DND-41 (cell line): ENCODE data around the gene MYL3.
A peak's percentile ranks its signal among the peaks of the same experiment; 100 is the strongest.

Source experiments
- ATAC-seq: fragments of 200-7000 bp; cut with Tn5 transposase; 3 replicates; pipeline ENCODE4 v1.9.1; 2021; ENCODE audit warnings: low read depth; ENCODE audit not compliant: insufficient read depth
- DNase-seq: peaks from one replicate; pipeline ENCODE4 v3.0.0-alpha.2; 2020
- H2AFZ ChIP-seq: 2 replicates; pipeline ENCODE4 v1.6.0; 2012; ENCODE audit warnings: low read depth, low read length
- H3K27ac ChIP-seq: 2 replicates; pipeline ENCODE4 v1.5.1; 2012; ENCODE audit warnings: low read length, inconsistent platforms
- H3K27me3 ChIP-seq: fragments of 200-600 bp; sonication (generic); 2 replicates; pipeline ENCODE4 v1.6.0; 2012; ENCODE audit warnings: low read length, mild to moderate bottlenecking, inconsistent platforms; ENCODE audit not compliant: insufficient read depth, poor library complexity
- H3K36me3 ChIP-seq: 2 replicates; pipeline ENCODE4 v1.5.1; 2012; ENCODE audit warnings: low read length, inconsistent platforms; ENCODE audit not compliant: insufficient read depth
- H3K4me1 ChIP-seq: 2 replicates; pipeline ENCODE4 v1.5.1; 2012; ENCODE audit warnings: mild to moderate bottlenecking, low read length; ENCODE audit not compliant: insufficient read depth
- H3K4me2 ChIP-seq: 2 replicates; pipeline ENCODE4 v1.6.0; 2012; ENCODE audit warnings: mild to moderate bottlenecking, moderate library complexity, low read length, inconsistent platforms; ENCODE audit not compliant: insufficient read depth
- H3K4me3 ChIP-seq, 2 experiments: fragments of 200-600 bp in 1 of 2; shearing (Covaris generic) in 1 of 2; 2 replicates each; pipeline ENCODE4 v1.5.1; 2012 to 2016; ENCODE audit warnings: inconsistent platforms in 2 of 2, low read length in 2 of 2, mild to moderate bottlenecking in 2 of 2, low read depth in 1 of 2, moderate library complexity in 1 of 2
- H3K79me2 ChIP-seq: 2 replicates; pipeline ENCODE4 v1.6.0; 2012; ENCODE audit warnings: low read length, inconsistent platforms; ENCODE audit not compliant: insufficient read depth
- H3K9ac ChIP-seq: 2 replicates; pipeline ENCODE4 v1.6.0; 2012; ENCODE audit warnings: low read depth, mild to moderate bottlenecking, inconsistent platforms, low read length, moderate library complexity
- H3K9me3 ChIP-seq: 2 replicates; pipeline ENCODE4 v1.5.1; 2012; ENCODE audit warnings: low read length, moderate library complexity, mild to moderate bottlenecking, inconsistent platforms; ENCODE audit not compliant: insufficient read depth, severe bottlenecking
- H4K20me1 ChIP-seq: 2 replicates; pipeline ENCODE4 v1.6.0; 2012; ENCODE audit warnings: low read length; ENCODE audit not compliant: insufficient read depth
- EZH2 ChIP-seq: IDR thresholded peaks from 3 replicates; pipeline ENCODE4 v1.6.1; 2012; ENCODE audit warnings: borderline replicate concordance, low read depth, mild to moderate bottlenecking, moderate library complexity, low read length, inconsistent platforms; ENCODE audit not compliant: severe bottlenecking
- TF ChIP-seq, protein P1 (sequence below): IDR thresholded peaks from 2 replicates; pipeline ENCODE4 v1.5.1; 2012; ENCODE audit warnings: borderline replicate concordance, low read length, moderate library complexity, mild to moderate bottlenecking; ENCODE audit not compliant: poor library complexity, severe bottlenecking; ENCODE audit errors: extremely low read depth

The MYL3 gene

DNA sequence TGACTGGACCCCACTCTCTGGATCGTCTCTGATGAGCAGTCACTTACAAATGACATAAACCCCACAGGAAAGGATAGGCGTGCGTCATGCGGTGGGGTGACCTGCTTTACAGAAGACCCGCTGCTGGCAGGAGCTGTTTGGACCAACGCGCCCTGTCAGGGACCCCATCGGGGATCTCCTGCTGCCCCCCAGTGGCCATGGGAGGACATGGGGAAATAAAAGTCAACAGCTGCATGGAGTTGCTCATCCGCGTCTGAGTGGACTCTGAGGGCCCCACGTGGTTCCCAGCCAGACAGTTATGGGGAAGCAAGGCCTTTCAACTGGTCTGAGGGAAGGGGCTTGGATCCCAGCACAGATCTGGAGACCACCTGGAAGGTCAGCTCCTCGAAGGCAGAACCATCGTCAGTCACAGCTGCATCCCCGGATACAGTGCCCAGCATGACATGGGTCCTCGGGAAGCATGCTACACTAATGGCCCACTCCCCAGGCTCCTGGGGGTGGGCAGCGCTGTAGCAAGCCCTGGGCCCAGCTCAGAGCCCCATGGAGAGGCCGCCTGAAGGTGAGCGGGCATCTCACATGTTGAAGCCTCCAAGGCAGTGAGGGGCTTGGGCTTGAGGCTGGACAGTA is 46.4 kb upstream of the MYL3 start:
- DNase-seq (peak; percentile 80), ATAC-seq (peak; percentile 85)
- H3K4me1 ChIP-seq = no peaks in the 10 kb centered on the region
- no peaks in the 10 kb centered on the region for H4K20me1 ChIP-seq
- H2AFZ ChIP-seq = no peak overlapping the region
- no peak overlapping the region for H3K4me2 ChIP-seq
- H3K79me2 ChIP-seq = no peaks in the 10 kb centered on the region
- H3K4me3 ChIP-seq = no peak overlapping the region
- no peak overlapping the region for H3K27ac ChIP-seq
- H3K27me3 ChIP-seq = no peaks in the 10 kb centered on the region
- TF ChIP-seq, protein P1, sequence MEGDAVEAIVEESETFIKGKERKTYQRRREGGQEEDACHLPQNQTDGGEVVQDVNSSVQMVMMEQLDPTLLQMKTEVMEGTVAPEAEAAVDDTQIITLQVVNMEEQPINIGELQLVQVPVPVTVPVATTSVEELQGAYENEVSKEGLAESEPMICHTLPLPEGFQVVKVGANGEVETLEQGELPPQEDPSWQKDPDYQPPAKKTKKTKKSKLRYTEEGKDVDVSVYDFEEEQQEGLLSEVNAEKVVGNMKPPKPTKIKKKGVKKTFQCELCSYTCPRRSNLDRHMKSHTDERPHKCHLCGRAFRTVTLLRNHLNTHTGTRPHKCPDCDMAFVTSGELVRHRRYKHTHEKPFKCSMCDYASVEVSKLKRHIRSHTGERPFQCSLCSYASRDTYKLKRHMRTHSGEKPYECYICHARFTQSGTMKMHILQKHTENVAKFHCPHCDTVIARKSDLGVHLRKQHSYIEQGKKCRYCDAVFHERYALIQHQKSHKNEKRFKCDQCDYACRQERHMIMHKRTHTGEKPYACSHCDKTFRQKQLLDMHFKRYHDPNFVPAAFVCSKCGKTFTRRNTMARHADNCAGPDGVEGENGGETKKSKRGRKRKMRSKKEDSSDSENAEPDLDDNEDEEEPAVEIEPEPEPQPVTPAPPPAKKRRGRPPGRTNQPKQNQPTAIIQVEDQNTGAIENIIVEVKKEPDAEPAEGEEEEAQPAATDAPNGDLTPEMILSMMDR = peak; percentile 88
- no peak for TF ChIP-seq EZH2
- no peaks in the 10 kb centered on the region for H3K36me3 ChIP-seq
- no peak overlapping the region for H3K9ac ChIP-seq
- no peaks in the 10 kb centered on the region for H3K9me3 ChIP-seq

DNA sequence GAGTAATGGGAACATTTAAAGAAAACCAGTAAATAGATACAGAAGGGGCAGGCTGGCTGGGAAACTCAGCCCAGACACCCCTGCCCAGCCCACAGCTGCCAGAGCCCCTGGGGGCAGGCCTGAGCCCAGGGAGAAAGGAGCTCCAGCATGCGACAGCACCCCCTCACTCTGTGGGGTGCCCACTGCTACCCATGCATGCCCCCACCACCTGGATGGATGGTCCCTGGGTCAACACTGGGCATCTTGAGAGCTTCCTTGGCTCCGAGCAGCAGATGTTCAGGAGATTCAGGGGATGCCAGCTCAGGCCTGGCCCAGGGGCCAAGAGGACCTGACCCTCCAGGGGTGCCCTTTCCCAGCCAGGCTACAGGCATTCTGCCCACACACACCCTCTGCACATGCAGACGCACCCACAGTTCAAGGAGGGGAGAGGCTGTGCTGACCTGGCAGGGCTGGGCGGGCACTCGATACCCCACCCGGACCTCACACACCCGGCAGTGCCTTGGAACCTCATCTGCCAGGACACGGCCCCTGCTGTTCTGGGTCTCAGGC is 45.8 kb upstream of the MYL3 start:
- H3K4me3 ChIP-seq = no peak overlapping the region
- TF ChIP-seq EZH2 = no peak
- TF ChIP-seq, protein P1 = no peak
- no peaks in the 10 kb centered on the region for H3K27me3 ChIP-seq
- ATAC-seq (no peak; the same call in 2 of the 3 replicates), DNase-seq (no peak)
- no peak overlapping the region for H3K9ac ChIP-seq
- no peak overlapping the region for H3K27ac ChIP-seq
- H3K4me2 ChIP-seq = no peak overlapping the region
- no peaks in the 10 kb centered on the region for H3K4me1 ChIP-seq
- no peak overlapping the region for H2AFZ ChIP-seq
- H3K36me3 ChIP-seq = no peaks in the 10 kb centered on the region
- H4K20me1 ChIP-seq = no peaks in the 10 kb centered on the region; the same call in 1 of the 2 replicates
- no peaks in the 10 kb centered on the region for H3K9me3 ChIP-seq
- H3K79me2 ChIP-seq = no peaks in the 10 kb centered on the region

DNA sequence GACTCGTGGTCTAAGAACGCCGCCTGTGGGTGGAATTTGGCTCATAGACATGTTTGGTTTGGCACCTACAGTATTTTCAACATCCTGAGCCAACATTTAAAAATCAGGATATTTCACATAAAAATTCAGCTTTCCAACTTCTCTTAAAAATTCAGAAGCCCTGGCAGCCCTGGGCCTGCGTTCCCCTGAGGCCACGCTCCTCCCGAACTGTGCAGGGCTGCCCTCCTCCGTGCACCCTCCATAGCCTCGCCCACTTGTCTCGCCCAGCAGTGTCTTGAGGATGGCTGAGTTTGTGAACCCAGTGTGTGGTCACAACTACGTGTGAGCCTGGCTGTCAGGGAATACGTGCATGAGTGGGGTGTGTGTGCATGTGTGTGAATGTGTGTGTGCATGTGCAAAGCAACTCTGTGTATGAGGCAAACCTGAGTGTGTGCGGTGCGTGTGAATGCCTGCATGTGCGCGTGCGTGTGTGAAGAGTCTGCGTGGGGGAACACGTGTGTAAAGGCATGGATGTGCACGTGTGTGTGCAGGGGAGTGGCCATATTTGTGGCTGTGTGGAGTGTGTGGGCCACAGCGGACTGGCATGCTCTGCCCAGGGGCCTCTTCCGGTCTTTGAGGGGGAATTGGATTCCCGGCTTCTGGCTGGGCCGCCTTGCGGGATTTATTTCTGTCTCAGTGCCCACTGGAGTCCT is 45.2 kb upstream of the MYL3 start:
- no peaks in the 10 kb centered on the region for H3K4me1 ChIP-seq
- H3K9ac ChIP-seq = no peak overlapping the region
- no peak for ATAC-seq
- DNase-seq = no peak
- H3K79me2 ChIP-seq = no peaks in the 10 kb centered on the region
- TF ChIP-seq, protein P1 = no peak
- TF ChIP-seq EZH2 = no peak
- H3K36me3 ChIP-seq = no peaks in the 10 kb centered on the region
- H3K4me3 ChIP-seq = no peak overlapping the region
- no peaks in the 10 kb centered on the region for H3K27me3 ChIP-seq
- no peak overlapping the region for H2AFZ ChIP-seq
- H3K9me3 ChIP-seq = no peaks in the 10 kb centered on the region
- no peak overlapping the region for H3K4me2 ChIP-seq
- no peak overlapping the region for H3K27ac ChIP-seq
- H4K20me1 ChIP-seq = no peaks in the 10 kb centered on the region; the same call in 1 of the 2 replicates
